IMR-90 (cell line): ENCODE results near the gene ARRDC1.

ENCODE experiments used
- CEBPB ChIP-seq: IDR thresholded peaks from 2 replicates; pipeline ENCODE4 v1.6.1; 2012; ENCODE audit warnings: low read depth, low read length, improper control_type of control experiment
- CTCF ChIP-seq: conservative IDR thresholded peaks from 2 replicates; pipeline ENCODE4 v1.5.1; 2012; ENCODE audit warnings: mild to moderate bottlenecking, low read depth, low read length, improper control_type of control experiment
- MAFK ChIP-seq: IDR thresholded peaks from 2 replicates; pipeline ENCODE4 v1.6.1; 2012; ENCODE audit warnings: low read depth, low read length, improper control_type of control experiment
- POLR2A ChIP-seq: IDR thresholded peaks from 2 replicates; pipeline ENCODE4 v1.6.1; 2012; ENCODE audit warnings: mild to moderate bottlenecking, low read depth, low read length
- RAD21 ChIP-seq: IDR thresholded peaks from 2 replicates; pipeline ENCODE4 v1.6.1; 2012; ENCODE audit warnings: low read length, improper control_type of control experiment
- RFX5 ChIP-seq: IDR thresholded peaks from 2 replicates; pipeline ENCODE4 v1.8.0; 2012; ENCODE audit warnings: low read depth, mild to moderate bottlenecking, low read length, moderate library complexity
- TF ChIP-seq, protein P1 (sequence below): fragments of 150-350 bp; IDR thresholded peaks from 2 replicates; pipeline ENCODE4 v1.6.1; 2016; ENCODE audit warnings: low read depth, mild to moderate bottlenecking, low read length, moderate library complexity, borderline replicate concordance
- TF ChIP-seq, protein P2 (sequence below): fragments of 150-350 bp; IDR thresholded peaks from 2 replicates; pipeline ENCODE4 v1.6.1; 2017; ENCODE audit warnings: mild to moderate bottlenecking, antibody characterized with exemption, low read length, low read depth

DNA sequence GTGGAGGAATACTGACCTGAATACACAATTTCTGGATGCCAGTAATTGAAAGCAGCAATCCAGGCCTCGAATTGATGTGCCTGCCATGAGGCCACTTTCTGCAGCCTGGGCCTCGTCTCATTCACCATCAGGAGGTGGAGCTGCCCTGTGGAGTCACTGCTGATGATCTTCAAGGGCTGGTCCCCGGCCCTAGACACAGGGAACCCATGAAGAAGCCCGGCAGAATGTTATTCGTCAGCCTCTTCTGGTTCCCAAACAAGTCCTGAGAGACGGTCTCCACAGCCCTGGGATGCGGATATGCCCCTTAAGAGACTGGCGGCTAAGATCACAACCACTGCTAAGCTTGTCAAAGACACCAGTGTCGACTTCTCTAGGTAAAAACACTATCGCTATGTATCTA, 31.3 kb upstream of the ARRDC1 start:
- TF ChIP-seq CTCF (no peak), CEBPB (no peak), MAFK (no peak), POLR2A (no peak), RFX5 (no peak), RAD21 (no peak)
- TF ChIP-seq, protein P1, sequence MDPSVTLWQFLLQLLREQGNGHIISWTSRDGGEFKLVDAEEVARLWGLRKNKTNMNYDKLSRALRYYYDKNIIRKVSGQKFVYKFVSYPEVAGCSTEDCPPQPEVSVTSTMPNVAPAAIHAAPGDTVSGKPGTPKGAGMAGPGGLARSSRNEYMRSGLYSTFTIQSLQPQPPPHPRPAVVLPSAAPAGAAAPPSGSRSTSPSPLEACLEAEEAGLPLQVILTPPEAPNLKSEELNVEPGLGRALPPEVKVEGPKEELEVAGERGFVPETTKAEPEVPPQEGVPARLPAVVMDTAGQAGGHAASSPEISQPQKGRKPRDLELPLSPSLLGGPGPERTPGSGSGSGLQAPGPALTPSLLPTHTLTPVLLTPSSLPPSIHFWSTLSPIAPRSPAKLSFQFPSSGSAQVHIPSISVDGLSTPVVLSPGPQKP: no peak
- TF ChIP-seq, protein P2, sequence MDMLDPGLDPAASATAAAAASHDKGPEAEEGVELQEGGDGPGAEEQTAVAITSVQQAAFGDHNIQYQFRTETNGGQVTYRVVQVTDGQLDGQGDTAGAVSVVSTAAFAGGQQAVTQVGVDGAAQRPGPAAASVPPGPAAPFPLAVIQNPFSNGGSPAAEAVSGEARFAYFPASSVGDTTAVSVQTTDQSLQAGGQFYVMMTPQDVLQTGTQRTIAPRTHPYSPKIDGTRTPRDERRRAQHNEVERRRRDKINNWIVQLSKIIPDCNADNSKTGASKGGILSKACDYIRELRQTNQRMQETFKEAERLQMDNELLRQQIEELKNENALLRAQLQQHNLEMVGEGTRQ: no peak
